Liver (tissue), 9 donors: ENCODE results near the gene DEGS1. TPM values are rescaled to one million over a fixed set of nuclear protein-coding genes. Genes with fewer than 3 reads are reported as not detected.

Experiments
- DNase-seq: peaks from one replicate; pipeline ENCODE4 v3.0.0-alpha.2; 2017; ENCODE audit warnings: low spot score
- H3K27ac ChIP-seq, 2 donors: one replicate each; pipeline ENCODE4 v1.7.0; 2013; ENCODE audit warnings: inconsistent platforms in 2 of 2, low read length in 2 of 2, control low read depth in 1 of 2, low read depth in 1 of 2, mild to moderate bottlenecking in 1 of 2
- H3K27me3 ChIP-seq, 4 donors: one replicate each; pipeline versions ENCODE4 v1.6.1 to v1.7.0; 2013; ENCODE audit warnings: low read length in 3 of 4, inconsistent platforms in 1 of 4, mild to moderate bottlenecking in 1 of 4, moderate library complexity in 1 of 4; ENCODE audit not compliant: control insufficient read depth in 4 of 4, insufficient read depth in 4 of 4
- H3K36me3 ChIP-seq, 4 donors: one replicate each; pipeline versions ENCODE4 v1.6.1 to v1.7.0; 2013; ENCODE audit warnings: low read length in 3 of 4, mild to moderate bottlenecking in 3 of 4, low read depth in 1 of 4, moderate library complexity in 1 of 4; ENCODE audit not compliant: control insufficient read depth in 4 of 4, insufficient read depth in 3 of 4
- H3K4me1 ChIP-seq, 4 donors: one replicate each; pipeline versions ENCODE4 v1.6.1 to v1.7.0; 2013; ENCODE audit warnings: low read length in 3 of 4, mild to moderate bottlenecking in 3 of 4, moderate library complexity in 1 of 4; ENCODE audit not compliant: control insufficient read depth in 4 of 4, insufficient read depth in 4 of 4
- H3K4me3 ChIP-seq, 3 donors: one replicate each; pipeline versions ENCODE4 v1.6.1 to v1.7.0; 2013; ENCODE audit warnings: low read length in 3 of 3, control low read depth in 1 of 3, low read depth in 1 of 3, mild to moderate bottlenecking in 1 of 3
- H3K9ac ChIP-seq, 2 donors: one replicate each; pipeline ENCODE4 v1.7.0; 2013; ENCODE audit warnings: low read length in 2 of 2, mild to moderate bottlenecking in 2 of 2, moderate library complexity in 2 of 2, control low read depth in 1 of 2, low read depth in 1 of 2
- H3K9me3 ChIP-seq, 4 donors: one replicate each; pipeline versions ENCODE4 v1.6.1 to v1.7.0; 2013; ENCODE audit warnings: low read length in 3 of 4; ENCODE audit not compliant: control insufficient read depth in 4 of 4
- CTCF ChIP-seq: fragments of 150-350 bp; IDR thresholded peaks from 2 replicates; pipeline ENCODE4 v1.5.1; 2017; ENCODE audit warnings: improper control_type of control experiment, low read depth, low read length; ENCODE audit not compliant: missing input control
- EGR1 ChIP-seq, 2 donors: IDR thresholded peaks; 2 replicates each; pipeline ENCODE4 v1.6.1; 2016 to 2018; ENCODE audit warnings: antibody characterized with exemption in 2 of 2, low read depth in 2 of 2
- FOXA1 ChIP-seq: IDR thresholded peaks from 2 replicates; pipeline ENCODE4 v1.6.1; 2016; ENCODE audit warnings: antibody characterized with exemption
- FOXA2 ChIP-seq: IDR thresholded peaks from 2 replicates; pipeline ENCODE4 v1.6.1; 2016; ENCODE audit warnings: antibody characterized with exemption
- GABPA ChIP-seq, 2 donors: IDR thresholded peaks in 1 of 2; conservative IDR thresholded peaks in 1 of 2; 2 replicates each; pipeline ENCODE4 v1.6.1; 2016; ENCODE audit warnings: antibody characterized with exemption in 2 of 2, mild to moderate bottlenecking in 1 of 2, moderate library complexity in 1 of 2
- HNF4A ChIP-seq, 2 donors: conservative IDR thresholded peaks; 2 replicates each; pipeline ENCODE4 v1.6.1; 2016; ENCODE audit warnings: antibody characterized with exemption in 2 of 2, mild to moderate bottlenecking in 2 of 2
- HNF4G ChIP-seq: IDR thresholded peaks from 2 replicates; pipeline ENCODE4 v1.6.1; 2016; ENCODE audit warnings: antibody characterized with exemption
- MAX ChIP-seq: IDR thresholded peaks from 2 replicates; pipeline ENCODE4 v1.6.1; 2016; ENCODE audit warnings: antibody characterized with exemption
- NR2F2 ChIP-seq: IDR thresholded peaks from 2 replicates; pipeline ENCODE4 v1.6.1; 2016; ENCODE audit warnings: antibody characterized with exemption
- RAD21 ChIP-seq, 2 donors: IDR thresholded peaks; 2 replicates each; pipeline ENCODE4 v1.6.1; 2016; ENCODE audit warnings: antibody characterized with exemption in 2 of 2, mild to moderate bottlenecking in 2 of 2
- RXRA ChIP-seq, 2 donors: IDR thresholded peaks; 2 replicates each; pipeline ENCODE4 v1.6.1; 2017 to 2018; ENCODE audit warnings: antibody characterized with exemption in 2 of 2, mild to moderate bottlenecking in 1 of 2
- SP1 ChIP-seq: IDR thresholded peaks from 2 replicates; pipeline ENCODE4 v1.6.1; 2018; ENCODE audit warnings: antibody characterized with exemption, mild to moderate bottlenecking
- TAF1 ChIP-seq: conservative IDR thresholded peaks from 2 replicates; pipeline ENCODE4 v1.6.1; 2016; ENCODE audit warnings: antibody characterized with exemption, mild to moderate bottlenecking
- YY1 ChIP-seq: IDR thresholded peaks from 2 replicates; pipeline ENCODE4 v1.6.1; 2016; ENCODE audit warnings: antibody characterized with exemption, mild to moderate bottlenecking
- ZBTB33 ChIP-seq: IDR thresholded peaks from 2 replicates; pipeline ENCODE4 v1.6.1; 2016; ENCODE audit warnings: antibody characterized with exemption
- WGBS: extraction: QIAGEN DNeasy Blood & Tissue Kit; methylation state at CpG from one replicate; pipeline ENCODE4 v1.1.7; 2013; 5-methylcytosine and 5-hydroxymethylcytosine counted together
- polyA plus RNA-seq, 2 donors: library from polyadenylated mRNA; stranded (reverse) in 1 of 2; unstranded in 1 of 2; fragments of 200-250 nt in 1 of 2; fragments of >200 nt in 1 of 2; fragmentation: Nextera tagmentation in 1 of 2; extraction: Ambion mirVana in 1 of 2; gene quantifications; one replicate each; pipeline versions ENCODE4 v1.2.1 to v1.2.3, GENCODE V29; 2013 to 2015
- total RNA-seq, 2 donors: library from RNA; depleted of rRNA; stranded (reverse); fragments of >200 nt; gene quantifications; one replicate each; pipeline ENCODE4 v1.2.3, GENCODE V29; 2014
- TF ChIP-seq, protein P1 (sequence below): IDR thresholded peaks from 2 replicates; pipeline ENCODE4 v1.6.1; 2016; ENCODE audit warnings: antibody characterized with exemption, mild to moderate bottlenecking
- donor health status: healthy.
- donor health status: healthy.
- donor health status: healthy.
- donor health status: healthy.
- donor health status: healthy.

Gene DEGS1
- total and polyA plus RNA-seq, 4 donors, result 21.7 to 26.7 (median 22.6) TPM

GRCh38 chr1:224237119-224237881, 54.3 kb downstream of the DEGS1 start:
- Histone ChIP-seq H3K4me1 (no peaks in the 10 kb centered on the region), H3K9ac (no peak overlapping the region), H3K27me3 (no peaks in the 10 kb centered on the region), H3K4me3 (no peak overlapping the region), H3K9me3 (no peaks in the 10 kb centered on the region), H3K36me3 (peaks cover 1 to 14% (median 6%) of the 10 kb centered on the region in 4 donors), H3K27ac (no peak overlapping the region)
- 97% methylated on average over 11 of the region's 11 CpGs for WGBS
- DNase-seq, result no peak
- TF ChIP-seq HNF4A (conservative IDR thresholded peaks at IDR 0.05) (no peak), YY1 (no peak), RAD21 (IDR thresholded peaks at IDR 0.05) (no peak), FOXA2 (no peak), MAX (no peak), SP1 (no peak), TAF1 (no peak), CTCF (no peak), ZBTB33 (no peak), NR2F2 (no peak), EGR1 (IDR thresholded peaks at IDR 0.05; ENCODE audit: low read depth in 2 of 2) (no peak), RXRA (IDR thresholded peaks at IDR 0.05) (no peak), FOXA1 (no peak), GABPA (IDR thresholded peaks at IDR 0.05 in 1 of 2, conservative IDR thresholded peaks at IDR 0.05 in 1 of 2) (no peak), HNF4G (no peak)
- TF ChIP-seq, protein P1, sequence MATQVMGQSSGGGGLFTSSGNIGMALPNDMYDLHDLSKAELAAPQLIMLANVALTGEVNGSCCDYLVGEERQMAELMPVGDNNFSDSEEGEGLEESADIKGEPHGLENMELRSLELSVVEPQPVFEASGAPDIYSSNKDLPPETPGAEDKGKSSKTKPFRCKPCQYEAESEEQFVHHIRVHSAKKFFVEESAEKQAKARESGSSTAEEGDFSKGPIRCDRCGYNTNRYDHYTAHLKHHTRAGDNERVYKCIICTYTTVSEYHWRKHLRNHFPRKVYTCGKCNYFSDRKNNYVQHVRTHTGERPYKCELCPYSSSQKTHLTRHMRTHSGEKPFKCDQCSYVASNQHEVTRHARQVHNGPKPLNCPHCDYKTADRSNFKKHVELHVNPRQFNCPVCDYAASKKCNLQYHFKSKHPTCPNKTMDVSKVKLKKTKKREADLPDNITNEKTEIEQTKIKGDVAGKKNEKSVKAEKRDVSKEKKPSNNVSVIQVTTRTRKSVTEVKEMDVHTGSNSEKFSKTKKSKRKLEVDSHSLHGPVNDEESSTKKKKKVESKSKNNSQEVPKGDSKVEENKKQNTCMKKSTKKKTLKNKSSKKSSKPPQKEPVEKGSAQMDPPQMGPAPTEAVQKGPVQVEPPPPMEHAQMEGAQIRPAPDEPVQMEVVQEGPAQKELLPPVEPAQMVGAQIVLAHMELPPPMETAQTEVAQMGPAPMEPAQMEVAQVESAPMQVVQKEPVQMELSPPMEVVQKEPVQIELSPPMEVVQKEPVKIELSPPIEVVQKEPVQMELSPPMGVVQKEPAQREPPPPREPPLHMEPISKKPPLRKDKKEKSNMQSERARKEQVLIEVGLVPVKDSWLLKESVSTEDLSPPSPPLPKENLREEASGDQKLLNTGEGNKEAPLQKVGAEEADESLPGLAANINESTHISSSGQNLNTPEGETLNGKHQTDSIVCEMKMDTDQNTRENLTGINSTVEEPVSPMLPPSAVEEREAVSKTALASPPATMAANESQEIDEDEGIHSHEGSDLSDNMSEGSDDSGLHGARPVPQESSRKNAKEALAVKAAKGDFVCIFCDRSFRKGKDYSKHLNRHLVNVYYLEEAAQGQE, result no peak
